PC-9 (cell line): ENCODE measurements around the gene MEAF6.

Source experiments
- CTCF ChIP-seq: fragments of 200-600 bp; sonication (generic); conservative IDR thresholded peaks from 2 replicates; pipeline ENCODE4 v1.6.1; 2017; ENCODE audit warnings: mixed run types, antibody characterized with exemption, mild to moderate bottlenecking, moderate library complexity
- EZH2 ChIP-seq: fragments of 200-600 bp; sonication (generic); IDR thresholded peaks from 2 replicates; pipeline ENCODE4 v1.8.0; 2017; ENCODE audit warnings: antibody characterized with exemption, low read depth

GRCh38 chr1:37557402-37557801 lies 42.8 kb upstream of the MEAF6 start:
- no peak for TF ChIP-seq CTCF
- no peak for TF ChIP-seq EZH2
